NCI-H128 (cell line): ENCODE results near the gene CYSLTR2.

Experiments used
- DNase-seq: peaks from one replicate; lab custom pipeline; 2025; ENCODE audit not compliant: unreplicated experiment; lab: John Stamatoyannopoulos, UW

The CYSLTR2 gene

DNA sequence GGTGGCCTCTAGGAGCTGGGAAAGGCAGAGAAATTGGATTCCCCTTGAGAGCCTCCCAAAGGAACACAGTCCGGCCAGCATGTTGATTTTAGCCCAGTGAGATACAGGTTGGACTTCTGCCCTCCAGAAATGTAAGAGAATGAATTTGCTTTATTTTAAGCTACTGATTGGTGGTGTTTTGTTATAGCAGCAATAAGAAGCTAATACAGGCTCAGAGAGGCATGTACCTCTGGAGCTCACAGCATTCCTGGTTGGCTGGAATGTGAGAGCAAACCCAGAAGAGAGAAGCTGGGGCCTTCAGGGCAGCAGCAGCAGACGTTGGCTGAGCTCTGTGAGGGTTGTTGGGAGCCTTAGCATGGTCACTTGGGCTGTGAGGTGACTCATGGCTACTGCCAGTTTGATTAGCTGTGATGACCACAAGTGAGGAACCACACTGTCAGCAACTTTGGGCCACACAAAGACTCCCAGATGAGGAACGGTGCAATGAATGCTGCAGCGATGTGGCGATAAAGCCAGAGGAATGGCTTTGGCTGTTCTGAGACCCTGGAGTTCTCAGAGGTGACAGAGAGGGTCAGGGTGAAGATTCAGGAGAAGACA is 80.1 kb downstream of the CYSLTR2 start:
- no peak for DNase-seq

DNA sequence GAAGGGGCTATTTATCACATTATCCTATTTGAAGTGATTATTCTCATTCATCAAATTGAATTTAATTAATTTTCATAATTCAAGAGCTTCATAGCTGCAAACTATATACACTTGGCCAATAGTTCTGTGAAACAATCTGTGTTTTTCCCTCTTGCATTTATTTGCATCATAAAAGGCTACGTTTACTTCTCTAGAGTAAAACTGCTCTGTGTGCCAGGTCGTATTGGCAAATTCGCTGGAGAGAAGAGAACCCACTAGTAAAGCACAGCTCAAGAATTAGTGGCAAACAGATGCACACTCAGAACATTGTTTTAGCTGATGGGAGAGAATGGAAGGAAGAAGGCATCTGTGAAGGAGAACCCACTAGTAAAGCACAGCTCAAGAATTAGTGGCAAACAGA is 81.8 kb downstream of the CYSLTR2 start:
- DNase-seq = no peak

DNA sequence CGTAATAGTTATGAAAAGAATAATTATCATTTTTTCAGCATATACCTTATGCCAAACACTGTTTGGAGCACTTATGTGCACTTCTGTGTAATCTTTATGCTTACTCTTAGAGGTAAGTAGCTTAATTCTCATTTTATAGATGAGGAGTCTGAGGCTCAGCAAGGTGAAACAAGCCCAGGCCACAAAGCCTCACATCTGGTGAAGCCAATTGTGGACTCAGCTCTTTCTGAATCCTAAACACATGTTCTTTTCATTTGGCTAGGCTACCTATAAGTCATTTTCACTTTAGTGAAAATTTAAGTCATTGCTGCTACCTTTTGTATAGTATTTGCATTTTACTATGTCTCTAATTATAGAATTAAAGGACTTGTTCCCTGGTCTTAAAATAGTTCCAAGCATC is 84.0 kb downstream of the CYSLTR2 start:
- no peak for DNase-seq

DNA sequence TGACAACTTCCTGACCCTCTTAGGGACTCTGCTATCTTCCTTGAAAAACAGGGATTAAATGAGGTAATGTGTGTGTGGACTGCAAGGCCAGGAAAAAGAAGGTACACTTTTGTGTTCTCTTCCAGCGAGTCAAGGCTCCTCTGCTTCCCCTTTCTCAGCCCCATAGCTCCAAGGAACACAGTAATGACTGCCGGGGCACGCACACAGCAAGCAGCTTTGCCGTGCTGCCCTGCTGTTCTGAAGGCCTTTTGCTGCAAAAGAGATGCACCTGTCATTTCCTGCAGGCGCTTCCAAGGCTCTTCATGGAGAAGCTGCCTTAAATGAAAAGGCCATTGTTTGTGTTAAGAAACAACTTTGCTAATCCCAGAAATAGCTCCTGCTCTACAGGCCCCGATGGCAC is 84.6 kb downstream of the CYSLTR2 start:
- no peak for DNase-seq

DNA sequence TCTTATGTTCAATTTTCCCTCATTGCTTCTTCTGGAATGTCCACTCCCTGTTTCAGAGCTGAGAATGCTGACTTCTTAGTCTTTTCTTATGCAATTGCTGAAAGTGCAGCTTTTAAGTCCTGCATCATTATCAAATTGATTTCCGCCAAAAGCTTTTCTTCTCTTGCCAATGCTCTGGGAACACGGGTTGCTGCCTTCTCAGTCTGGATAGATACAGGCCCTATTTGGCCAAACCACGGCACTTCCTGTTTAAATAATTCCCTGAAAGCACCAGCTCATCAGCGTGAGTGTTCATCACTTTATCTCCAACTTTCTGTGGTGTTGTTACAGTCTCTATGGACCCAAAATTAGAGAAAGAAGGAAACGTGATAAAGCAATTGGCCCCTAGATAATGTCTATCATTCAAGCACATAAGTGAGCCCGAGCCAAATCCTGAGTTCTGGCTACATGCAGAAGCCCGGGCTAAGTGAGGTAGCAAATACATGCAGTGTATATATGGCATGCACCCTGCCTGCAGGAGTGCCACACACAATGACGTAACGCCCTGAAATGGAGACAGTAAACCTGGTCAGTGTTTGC is 85.7 kb downstream of the CYSLTR2 start:
- DNase-seq = no peak

DNA sequence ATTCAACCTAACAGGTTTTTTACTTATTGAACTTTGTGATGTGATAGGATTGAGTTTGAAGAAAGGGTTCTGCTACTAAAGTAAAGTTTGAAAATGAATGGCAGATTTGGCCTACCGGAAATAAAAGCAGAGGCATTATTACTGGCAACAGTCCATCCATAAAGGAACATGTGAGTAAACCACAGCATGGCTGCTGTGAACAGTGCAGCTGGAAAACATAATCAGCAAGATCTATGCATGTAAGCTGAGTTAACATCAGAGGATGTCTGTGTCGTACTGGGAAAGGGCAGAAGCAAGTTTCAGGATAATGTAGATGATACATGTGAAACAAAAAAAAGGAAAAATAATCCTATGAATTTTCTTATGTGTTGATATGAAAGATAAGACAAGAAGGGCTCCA is 87.6 kb downstream of the CYSLTR2 start:
- DNase-seq = no peak

DNA sequence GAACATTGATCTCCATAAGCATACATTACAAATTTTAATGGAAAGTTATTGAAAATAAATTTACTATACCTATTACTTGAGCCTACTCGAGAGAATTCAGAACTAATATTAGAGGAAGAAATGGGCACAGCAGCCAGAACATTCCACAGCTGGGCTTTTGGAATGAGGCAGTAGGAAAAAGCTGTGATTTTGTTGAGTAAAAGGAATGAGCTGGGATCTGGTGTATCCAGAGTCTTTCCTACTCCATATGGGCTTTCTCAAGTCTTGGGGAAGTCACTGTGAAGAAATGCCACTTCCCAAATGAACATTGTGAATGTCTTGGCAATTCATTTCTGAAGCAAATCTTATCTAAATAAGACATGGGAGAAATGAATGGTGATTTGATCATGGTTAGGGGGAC is 93.1 kb downstream of the CYSLTR2 start:
- no peak for DNase-seq

DNA sequence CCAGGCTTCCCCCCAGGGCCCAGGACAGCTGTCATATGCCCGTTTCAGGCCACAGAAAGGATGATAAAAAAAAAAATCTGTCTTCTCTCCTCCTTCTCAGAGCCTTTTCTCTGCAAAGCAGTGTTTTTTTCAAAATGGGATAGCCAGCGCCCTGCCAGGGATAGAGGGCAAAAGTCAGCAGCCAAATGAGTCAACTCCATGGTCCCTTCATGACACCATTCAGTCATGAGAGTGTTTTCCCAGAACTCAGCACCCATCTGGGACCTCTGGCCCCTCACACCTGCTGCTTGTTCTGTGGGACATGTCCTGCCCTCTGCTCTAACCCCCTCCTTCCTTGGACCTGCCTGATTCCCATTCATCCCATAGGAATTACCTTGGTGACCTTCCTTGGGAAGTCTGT is 95.0 kb downstream of the CYSLTR2 start:
- no peak for DNase-seq

DNA sequence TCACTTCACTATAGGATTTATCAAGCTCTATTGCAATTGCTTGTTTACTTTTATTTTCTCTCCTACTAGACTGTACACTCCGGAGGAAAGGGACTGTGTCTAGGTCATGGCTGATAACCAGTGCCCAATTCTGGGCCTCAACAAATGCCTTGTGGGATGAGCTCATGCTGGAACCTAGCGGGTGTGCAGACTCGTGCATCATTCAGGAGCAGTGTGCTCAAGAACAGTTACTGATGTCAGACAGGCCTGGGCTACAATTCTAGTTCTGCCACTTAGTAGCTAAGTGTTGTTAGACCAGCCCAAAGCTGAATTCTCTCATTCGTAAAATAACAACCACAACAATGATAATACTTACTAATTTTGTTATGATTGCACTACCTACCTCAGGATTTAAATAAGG is 95.4 kb downstream of the CYSLTR2 start:
- no peak for DNase-seq

DNA sequence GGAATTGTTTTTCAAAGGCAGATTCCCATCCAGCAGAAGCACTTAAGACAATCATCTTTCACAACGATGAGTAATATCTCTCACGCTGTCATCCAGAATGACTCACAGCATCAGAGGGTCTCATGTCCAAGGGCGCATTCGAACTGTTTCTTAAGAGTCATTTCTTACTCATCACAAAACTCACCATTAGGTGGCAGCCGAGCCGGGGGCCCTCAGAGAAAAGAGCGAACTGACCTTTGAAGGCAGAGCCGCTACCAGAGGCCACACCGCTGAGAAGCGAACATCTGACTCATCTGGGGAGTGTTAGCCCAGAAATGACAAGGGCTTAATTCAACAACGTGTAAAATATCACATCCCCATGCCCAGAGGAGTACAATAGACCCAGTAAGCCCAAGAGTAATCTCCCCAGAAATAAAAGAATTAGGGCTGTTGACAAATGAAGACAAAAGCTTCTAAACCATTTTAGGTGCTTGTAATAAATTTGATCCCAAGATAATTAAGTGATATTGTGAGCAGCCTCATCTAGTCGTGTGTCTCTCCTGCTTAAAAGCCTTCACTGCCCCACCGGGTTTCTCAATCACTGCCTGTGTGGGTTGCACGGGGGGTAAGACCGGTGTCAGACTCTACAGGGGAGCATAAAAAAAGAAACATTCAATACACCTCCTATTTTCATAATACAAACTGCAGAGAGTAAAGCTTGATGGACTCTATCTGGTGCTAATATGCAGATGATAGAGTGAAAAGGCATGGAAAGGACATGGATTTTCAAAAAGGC is 96.2 kb downstream of the CYSLTR2 start:
- DNase-seq = no peak

DNA sequence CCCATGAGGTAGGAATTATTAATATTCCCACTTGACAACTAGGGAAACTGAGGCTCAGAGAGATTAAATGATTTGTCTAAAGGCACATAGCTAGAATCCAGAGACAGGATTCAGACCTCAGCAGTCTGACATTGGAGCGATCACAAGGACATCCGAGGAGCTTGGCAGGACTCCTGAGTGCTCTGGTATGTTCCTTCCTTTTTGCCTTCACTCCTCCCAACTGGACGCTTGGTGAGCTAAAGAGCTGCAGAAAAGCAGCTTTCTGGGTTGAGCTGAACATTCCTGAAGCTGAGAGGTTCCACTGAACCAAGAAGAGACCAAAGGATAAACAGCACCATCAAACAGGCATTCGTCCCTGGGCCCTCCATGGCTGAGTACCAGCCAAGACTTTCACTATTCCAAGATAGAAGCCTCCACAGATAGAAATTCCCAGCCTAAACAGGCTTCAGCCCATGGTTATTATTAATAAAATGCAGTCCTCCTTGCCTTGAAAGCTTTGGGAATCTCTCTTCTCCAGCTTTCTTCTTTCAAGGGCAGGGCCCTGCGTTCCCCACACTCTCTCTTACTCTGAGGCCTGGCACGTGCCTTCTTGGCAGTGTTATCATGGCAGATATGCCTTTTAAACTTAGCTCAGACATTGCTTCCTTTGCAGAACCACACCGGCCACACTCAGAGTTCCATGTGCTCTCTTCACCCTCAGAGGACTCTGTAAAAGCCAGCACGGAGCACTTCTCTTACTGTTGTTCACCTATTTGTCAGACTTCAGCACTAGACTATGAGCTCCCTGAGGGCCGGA is 97.1 kb downstream of the CYSLTR2 start:
- no peak for DNase-seq

DNA sequence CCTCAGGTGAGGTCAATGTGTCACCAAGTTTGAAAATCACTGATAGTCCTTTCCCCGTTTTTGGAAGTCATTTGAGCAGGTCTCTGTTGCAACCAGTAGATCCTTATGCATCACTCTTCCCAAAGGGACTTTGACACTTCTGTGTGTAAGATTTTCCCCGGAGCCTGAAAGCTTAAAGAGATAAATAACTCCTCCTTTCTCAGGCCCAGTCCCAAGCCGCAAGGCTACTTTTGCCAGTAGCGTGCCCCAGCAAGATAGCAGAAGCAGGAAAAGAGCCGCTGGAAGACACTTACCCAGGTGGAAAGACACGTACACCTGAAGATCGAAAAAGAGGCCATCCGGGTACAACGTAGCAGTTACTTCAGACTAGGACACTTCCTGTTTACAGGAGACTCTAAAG is 106.9 kb downstream of the CYSLTR2 start:
- DNase-seq = no peak
